ENCODE measurements around the gene FAM3A.
"Not testable (repeated sequence)": the region's sequence is repeated elsewhere in the genome, so short reads cannot be mapped to it uniquely, and the experiment has no call there.

Gene FAM3A

GRCh38 chrX:154496591-154497137 is 19.4 kb downstream of the FAM3A start:
- not testable (repeated sequence) for DNase-seq

DNA sequence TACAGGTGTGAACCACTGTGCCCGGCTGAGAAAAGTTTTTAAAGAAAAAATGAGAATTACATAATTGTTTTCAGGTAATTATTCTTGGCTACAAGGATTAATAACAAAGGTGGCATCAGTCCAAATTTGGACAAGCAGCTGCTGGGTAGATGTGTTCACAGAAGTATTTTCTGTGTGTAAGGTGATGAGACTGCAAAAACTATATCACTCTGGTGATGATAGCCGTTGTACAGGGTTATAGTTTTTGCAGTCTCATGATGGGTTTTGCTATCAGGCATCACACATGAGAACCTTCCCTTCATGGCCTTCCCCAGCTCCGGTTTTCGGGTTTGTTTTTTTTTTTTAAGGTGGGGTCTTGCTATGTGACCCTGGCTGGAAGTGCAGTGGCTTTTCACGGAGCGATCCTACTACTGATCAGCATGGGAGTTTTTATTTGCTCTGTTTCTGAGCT is 20.5 kb downstream of the FAM3A start:
- DNase-seq = no peak

DNA sequence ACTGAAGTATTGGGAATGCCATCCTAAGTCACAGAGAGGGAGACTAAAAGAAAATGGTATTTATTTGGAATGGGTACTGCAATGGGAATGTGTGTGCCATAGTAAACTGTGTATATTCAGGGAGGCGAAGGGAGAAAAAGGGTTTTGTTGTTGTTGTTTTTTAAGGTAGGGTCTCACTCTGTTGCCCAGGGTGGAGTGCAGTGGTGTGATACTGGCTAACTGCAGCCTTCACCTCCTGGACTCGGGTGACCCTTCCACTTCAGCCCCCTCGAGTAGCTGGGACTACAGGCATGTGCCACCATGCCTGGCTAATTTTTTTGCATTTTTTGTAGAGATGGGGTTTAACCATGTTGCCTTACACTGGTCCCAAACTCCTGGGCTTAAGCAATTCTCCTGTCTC is 21.3 kb downstream of the FAM3A start:
- DNase-seq = no peak

GRCh38 chrX:154490414-154491083 is 25.5 kb downstream of the FAM3A start, which contains the start of gene SLC10A3:
Gene SLC10A3 (minus strand): TSS chrX:154490629. CDS start chrX:154488940, 1,689 bp downstream.
- DNase-seq = peak; percentile 86

GRCh38 chrX:154490021-154490413 is 26.0 kb downstream of the FAM3A start:
- no peak for DNase-seq

DNA sequence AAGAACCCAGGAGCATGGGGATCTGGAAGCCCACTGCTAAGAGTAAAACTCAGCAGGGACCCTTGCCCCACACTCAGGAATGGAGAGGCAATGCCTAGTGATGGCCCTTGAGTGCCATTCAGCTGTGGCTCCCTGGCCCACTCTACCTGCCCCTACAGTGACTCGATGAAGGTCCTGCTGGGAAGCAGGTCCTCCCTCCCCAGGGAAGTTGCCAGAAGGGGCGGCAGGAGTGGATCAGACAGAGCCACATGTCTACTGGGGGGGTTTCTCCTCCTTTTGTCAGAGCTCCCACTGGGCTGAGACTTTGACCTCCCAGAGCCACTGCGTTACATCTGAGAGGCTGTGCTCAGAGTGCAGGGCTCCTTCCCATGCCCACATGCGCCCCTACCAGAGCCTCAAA is 26.9 kb downstream of the FAM3A start:
- no peak for DNase-seq

DNA sequence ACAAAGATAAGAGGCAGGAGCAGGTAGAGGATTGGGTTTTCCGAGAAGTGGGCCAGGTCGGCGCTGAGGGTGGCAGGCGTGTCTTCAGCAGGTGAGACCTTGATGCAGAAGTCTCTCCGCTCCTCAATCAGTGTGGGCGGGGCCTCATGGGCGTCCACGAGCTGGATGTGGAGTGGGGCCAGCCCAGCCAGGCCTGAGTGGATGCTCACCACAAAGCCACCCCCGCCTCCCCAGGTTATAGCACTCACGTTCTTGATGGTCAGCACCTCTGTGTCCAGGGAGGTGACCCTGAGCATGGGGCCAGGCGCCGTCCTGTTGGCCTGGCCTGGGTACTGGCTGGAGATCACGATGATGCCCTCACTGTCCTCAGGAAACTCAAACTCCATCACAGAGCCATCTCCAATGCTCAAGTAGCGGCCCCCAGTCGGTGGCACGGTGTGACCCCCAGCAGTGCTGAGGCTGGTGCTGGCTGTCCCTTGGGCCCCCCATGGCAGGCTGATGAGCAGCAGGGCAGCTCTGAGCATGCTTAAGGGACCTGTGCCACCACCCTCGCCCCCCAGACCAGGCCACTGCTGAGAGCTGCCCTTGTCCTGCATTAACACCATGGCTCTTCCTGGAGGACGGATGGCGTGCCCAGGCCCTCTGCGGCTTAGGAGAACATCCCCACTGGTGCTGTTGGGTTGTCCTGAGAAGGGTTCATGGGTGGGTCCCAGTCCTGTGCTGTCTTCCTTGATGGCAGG is 27.5 kb downstream of the FAM3A start:
- DNase-seq = no peak

GRCh38 chrX:154487518-154488290 is 28.3 kb downstream of the FAM3A start:
- DNase-seq = no peak

- peak; percentile 63 for DNase-seq
Measured at GRCh38 chrX:154486396-154487207, 29.4 kb downstream of the FAM3A start, which contains the start of gene UBL4A. Gene UBL4A (minus strand): TSS chrX:154486615. CDS start chrX:154486584, 31 bp downstream.

DNA sequence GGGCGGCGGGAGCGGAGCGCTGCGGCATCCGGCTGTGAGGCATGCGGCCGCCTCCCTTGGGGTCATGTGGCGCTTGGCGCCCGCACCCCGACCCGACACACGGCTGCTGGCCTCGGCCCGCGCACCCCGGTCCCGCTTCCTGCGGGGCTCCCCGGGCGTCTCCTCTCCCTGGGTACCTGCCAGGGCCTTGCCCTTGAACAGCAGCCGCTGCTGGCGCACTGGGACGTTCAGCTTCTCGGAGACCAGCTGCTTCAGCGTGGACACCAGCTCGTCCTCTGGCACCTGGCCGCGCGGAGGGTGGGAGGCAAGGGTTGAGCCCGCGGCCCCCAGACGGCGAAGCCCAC is 30.0 kb downstream of the FAM3A start:
- no peak for DNase-seq

DNA sequence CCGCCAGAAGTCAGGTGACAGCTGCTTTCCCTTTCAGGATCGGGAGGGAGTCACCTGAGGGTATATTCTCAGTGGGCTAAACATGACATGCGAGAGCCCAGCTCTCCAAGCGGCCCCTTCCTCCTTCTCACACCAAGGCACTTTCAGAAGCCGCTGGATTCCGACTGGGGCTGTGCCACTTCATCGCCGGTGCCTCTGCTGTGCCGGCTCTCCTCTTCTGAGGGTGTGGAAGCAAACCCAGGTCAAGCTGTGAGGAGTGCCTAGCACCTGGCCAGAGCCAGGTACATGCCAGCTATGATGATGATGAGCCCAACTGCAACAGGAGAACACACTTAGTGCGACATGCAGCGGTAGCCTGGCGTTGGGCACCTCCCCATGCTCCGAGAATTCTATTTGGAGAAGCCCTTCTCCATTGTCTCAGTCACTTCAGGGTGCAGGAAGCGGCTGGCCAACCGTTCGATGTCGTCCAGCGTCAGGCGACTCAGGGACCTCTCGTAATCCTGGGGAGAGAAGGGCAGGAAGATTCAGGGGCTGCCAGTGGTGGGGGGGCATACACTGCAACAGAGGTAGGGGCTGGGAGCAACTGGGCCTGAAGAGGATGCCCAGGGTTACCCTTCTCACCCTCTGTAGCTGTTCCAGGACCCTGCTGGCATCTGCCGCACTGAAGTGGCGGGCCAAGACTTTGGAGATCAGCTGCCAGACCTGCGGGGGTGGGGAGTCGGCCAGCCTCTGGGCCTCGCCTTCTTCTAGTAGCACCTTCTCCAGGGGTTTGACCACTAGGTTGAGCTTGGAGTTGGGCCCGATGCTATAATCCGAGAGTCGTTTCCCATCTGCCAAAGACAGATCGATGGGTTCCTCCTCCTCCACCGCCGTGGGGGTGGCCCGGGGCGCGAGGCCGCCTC is 30.6 kb downstream of the FAM3A start:
- no peak for DNase-seq

- DNase-seq = no peak
Measured at GRCh38 chrX:154484255-154485149, 31.5 kb downstream of the FAM3A start.

DNA sequence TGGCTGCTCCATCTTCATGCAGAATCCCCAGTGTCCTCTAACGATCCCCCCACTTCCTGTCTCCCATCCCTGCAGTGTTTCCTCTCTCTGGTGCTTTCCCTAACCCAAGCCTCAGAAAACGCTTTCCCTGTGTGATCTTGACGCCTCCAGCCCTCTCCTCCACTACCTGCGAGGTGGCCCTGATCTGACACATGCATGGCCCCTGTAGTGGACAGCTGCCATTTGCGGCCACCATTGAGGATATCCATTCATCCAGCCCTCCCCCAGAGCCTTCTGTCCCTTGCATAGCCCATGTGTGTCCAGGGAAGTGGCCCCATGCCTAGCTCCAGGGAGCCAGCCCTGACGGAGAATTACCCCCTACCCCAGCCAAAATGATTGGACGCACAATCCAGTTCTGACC is 32.7 kb downstream of the FAM3A start:
- no peak for DNase-seq

DNA sequence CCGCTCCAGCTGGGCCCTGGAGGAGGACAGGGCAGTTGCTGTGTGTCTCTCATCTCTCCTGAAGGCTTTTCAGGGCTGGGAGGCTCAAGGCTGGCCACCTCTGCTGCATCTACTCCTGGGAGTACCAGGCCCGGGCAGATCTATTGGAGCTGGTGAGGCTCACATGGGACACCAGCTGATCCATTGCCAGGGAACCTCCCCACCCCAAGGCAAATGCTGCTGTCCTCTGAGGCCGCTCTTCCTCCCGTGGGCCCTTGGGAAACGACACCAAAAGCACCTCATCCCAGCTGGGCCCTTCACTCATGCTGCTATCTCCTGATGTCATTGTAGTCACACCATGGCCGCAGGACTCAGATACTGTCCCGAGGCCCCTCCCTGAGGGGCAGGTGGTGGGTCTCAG is 33.2 kb downstream of the FAM3A start:
- no peak for DNase-seq

DNA sequence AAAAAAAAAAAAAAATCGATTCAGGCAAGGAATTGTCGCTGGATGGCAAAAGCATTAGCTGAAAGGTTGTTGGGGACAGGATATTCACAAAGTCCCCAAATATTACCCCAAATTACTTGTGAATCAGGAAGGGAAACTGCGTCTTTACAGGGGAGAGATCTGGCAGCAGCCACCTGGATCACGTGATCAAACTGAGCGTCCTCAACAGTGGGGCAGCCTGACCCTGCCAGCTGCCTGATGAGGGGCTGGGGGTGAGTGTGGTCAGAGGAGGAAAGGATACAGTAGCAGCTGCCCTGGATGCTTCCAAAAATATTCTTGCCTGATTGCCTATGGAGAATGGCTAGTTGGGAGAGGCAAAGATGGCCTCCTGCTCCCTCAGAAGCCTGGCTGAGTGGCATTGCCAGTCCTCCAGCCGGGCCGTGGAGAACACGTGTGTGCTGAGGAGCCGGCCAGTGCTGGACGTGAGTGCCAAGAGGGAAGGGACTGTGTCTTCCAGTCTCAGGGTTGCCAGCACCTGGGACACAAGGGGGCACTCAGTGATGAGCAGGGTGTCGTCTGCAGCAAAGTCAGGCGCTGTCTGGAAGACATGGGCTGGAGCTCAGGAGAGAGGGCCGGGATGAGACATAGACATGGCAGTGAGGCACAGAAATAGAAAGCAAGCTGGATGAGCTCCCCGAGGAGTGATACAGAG is 34.0 kb downstream of the FAM3A start:
- no peak for DNase-seq

- DNase-seq = no peak
Measured at GRCh38 chrX:154481195-154481594, 34.8 kb downstream of the FAM3A start.

DNA sequence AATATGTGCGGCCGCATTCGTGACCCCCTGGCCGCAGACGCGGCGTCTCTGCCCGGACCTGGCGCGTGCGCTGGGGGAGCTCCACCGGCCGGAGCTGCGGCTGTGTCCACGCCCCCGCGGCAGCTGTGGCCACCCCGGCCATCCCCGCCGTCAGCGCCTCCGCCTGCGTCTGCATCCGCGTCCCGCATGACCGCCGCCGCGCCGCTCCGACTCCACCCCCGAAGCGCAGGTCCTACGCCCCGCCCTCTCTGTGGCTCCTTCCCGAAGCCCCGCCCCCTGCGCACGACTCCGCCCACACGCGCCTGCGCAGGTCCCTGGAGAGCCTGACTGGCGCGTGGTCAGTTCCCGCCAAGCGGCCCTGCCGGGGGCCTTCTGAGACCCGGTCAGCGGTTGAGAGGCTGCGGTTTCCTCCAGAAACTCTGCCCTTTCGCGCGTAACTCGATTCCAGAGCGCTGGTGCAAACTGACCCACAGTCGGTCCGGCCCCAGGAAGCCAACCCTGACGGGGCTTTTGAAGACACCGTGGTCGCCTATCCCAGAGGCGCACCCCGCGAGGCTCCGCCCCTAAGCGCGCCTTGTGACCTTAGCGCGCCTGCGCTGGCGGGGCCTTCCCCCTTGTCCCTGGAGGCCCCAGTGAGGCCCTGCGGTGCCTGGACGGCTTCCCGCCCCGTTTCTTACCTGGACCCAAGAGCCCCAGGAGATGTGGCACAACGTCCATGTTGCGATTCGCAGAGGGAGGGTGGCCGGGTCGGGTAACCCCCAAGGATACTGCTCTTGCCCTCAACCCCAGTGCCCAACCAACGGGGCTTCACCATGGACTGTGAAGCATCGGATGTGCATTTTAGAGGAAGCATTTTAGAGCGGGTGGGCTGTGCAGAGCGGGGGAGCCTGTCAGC is 37.1 kb downstream of the FAM3A start, which contains the start of gene LAGE3:
TSS of gene LAGE3 (minus strand) at position 554 of the 895 bp plus-strand sequence. CDS start at position 188, 366 bp downstream.
- peak; percentile 89 for DNase-seq

DNA sequence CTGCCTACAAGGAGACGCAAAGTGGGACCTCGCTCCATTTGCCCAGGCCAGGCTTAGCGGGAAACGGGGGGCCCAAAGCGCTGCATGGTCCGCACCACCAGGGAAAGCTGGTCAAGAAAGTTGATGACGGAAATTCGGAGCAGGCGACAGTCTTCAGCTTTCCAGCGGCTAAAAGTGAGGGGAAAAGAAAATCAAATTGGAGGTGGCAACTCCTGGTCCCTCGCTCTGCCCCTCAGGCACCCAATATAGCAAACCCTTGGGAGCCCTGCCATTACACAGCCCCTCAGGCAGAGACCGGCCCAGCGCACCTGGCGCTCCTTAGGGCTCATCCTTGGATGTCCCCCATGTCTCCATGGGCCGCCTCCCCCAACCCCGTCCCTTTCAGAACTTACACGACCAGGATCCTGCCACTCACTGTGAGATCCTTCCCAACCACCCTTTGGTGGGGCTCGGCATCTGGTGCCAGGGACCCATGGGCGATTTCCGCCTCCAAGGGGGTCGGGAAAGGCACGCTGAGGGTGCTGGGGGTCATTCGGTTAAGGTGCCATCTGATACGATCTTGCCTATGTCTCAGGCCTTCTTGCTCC is 38.0 kb downstream of the FAM3A start:
- DNase-seq = no peak
